Measurements from ENCODE around the gene PLXNA1. TPM values are rescaled to one million over a fixed set of nuclear protein-coding genes. Genes with fewer than 3 reads are reported as not detected.

Gene PLXNA1
- polyA plus RNA-seq, 1 donor from 2014 or later: 65.6 TPM

DNA sequence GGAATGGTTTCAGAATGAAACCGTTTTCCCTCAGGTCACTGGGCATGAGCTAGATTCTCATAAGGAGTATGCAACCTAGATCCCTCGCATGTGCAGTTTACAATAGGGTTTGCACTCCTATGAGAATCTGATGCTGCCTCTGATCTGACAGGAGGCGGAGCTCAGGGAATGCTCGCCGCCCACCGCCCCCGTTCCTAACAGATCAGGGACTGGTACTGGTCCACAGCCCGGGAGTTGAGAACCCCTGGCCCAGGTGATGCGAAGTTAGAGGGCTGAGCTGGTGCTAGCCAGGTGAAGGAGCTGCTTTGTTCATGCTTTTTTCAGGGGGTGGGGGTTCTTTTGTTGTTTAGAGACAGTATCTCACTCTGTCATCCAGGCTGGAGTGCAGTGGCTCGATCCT lies 15.5 kb upstream of the PLXNA1 start:
- Histone ChIP-seq H4K20me1 (ENCODE audit: insufficient read depth) (no peaks in the 10 kb centered on the region), H3K9me2 (ENCODE audit: insufficient read depth, low read length) (no peaks in the 10 kb centered on the region), H3K4me2 (ENCODE audit: low read length) (no peak overlapping the region), H3K79me2 (replicated peaks; ENCODE audit: insufficient read depth, low read length) (no peaks in the 10 kb centered on the region), H3K27ac (ENCODE audit: low read length) (no peak overlapping the region), H3K4me3 (ENCODE audit: low read length) (no peak overlapping the region), H3K9ac (ENCODE audit: low read length) (no peak overlapping the region), H3F3A (ENCODE audit: insufficient read depth, low read length, poor library complexity, severe bottlenecking) (no peaks in the 10 kb centered on the region), H2AFZ (ENCODE audit: low read depth, low read length) (no peak overlapping the region), H3K27me3 (ENCODE audit: insufficient read depth, low read depth, low read length) (no peaks in the 10 kb centered on the region), H3K36me3 (ENCODE audit: insufficient read depth, low read length) (no peaks in the 10 kb centered on the region), H3K9me3 (ENCODE audit: low read length) (no peaks in the 10 kb centered on the region)
- TF ChIP-seq, protein P1, sequence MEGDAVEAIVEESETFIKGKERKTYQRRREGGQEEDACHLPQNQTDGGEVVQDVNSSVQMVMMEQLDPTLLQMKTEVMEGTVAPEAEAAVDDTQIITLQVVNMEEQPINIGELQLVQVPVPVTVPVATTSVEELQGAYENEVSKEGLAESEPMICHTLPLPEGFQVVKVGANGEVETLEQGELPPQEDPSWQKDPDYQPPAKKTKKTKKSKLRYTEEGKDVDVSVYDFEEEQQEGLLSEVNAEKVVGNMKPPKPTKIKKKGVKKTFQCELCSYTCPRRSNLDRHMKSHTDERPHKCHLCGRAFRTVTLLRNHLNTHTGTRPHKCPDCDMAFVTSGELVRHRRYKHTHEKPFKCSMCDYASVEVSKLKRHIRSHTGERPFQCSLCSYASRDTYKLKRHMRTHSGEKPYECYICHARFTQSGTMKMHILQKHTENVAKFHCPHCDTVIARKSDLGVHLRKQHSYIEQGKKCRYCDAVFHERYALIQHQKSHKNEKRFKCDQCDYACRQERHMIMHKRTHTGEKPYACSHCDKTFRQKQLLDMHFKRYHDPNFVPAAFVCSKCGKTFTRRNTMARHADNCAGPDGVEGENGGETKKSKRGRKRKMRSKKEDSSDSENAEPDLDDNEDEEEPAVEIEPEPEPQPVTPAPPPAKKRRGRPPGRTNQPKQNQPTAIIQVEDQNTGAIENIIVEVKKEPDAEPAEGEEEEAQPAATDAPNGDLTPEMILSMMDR (IDR thresholded peaks at IDR 0.05; ENCODE audit: poor library complexity, severe bottlenecking): no peak
- TF ChIP-seq SMC3 (conservative IDR thresholded peaks at IDR 0.05; ENCODE audit: poor library complexity) (no peak), EP300 (conservative IDR thresholded peaks at IDR 0.05; ENCODE audit: poor library complexity, severe bottlenecking) (no peak)

DNA sequence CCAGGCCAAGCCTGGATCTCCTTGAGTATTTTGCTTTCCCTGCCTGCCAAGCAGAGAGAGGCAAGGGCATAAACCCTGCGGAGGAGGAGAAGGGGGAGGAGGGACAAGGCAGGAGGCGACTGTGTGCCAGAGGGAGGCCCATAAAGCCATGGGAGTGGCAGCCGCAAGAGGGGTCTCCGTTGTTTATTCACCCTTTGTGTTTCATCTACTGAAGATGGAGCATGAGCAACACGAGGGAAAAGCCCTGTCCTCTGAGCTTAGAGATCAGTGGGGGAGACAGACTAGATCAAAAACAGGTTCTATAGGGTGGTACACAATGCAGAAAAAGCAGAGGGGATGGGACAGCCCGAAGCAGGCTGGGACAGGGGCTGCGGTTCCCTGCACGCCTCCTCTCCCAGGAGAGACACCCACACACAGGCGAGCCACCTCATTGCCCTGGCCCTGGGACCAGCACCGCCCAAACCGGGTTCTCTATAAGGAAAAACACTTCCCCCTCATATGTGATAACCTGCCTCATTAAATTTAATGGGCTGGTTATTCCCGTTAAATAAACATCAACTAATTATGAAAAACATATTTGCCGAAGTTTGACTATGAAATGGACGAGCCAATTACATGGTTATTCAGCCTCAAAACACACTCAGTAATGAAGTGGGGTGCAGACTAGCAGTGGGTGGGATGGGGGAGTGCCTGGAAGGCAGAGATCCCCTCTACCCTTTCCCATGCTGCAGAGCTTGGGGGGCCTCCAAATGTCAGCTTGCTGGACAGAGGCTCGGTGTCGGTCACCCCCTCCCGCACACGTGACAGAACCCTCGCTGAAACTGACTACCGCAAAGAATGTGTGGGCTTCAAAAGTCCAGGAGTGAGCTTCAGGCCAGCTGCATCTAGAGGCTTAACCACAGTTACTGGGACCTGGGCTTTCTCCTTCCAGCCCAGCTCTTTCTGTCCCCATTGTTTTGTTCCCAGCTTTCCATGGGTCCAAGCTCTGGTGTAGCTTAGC lies 14.2 kb upstream of the PLXNA1 start:
- Histone ChIP-seq H4K20me1 (ENCODE audit: insufficient read depth) (no peaks in the 10 kb centered on the region), H3K27me3 (ENCODE audit: insufficient read depth, low read depth, low read length) (no peaks in the 10 kb centered on the region), H3K9me3 (ENCODE audit: low read length) (no peaks in the 10 kb centered on the region), H3K79me2 (replicated peaks; ENCODE audit: insufficient read depth, low read length) (no peaks in the 10 kb centered on the region), H3K4me3 (ENCODE audit: low read length) (no peak overlapping the region), H3K27ac (ENCODE audit: low read length) (no peak overlapping the region), H2AFZ (ENCODE audit: low read depth, low read length) (no peak overlapping the region), H3K9ac (ENCODE audit: low read length) (no peak overlapping the region), H3K4me2 (ENCODE audit: low read length) (no peak overlapping the region), H3K9me2 (ENCODE audit: insufficient read depth, low read length) (no peaks in the 10 kb centered on the region), H3K36me3 (ENCODE audit: insufficient read depth, low read length) (no peaks in the 10 kb centered on the region), H3F3A (ENCODE audit: insufficient read depth, low read length, poor library complexity, severe bottlenecking) (no peaks in the 10 kb centered on the region)
- TF ChIP-seq MXI1 (conservative IDR thresholded peaks at IDR 0.05; ENCODE audit: poor library complexity, severe bottlenecking): no peak
- TF ChIP-seq, protein P1 (IDR thresholded peaks at IDR 0.05; ENCODE audit: poor library complexity, severe bottlenecking): no peak
- TF ChIP-seq EP300 (conservative IDR thresholded peaks at IDR 0.05; ENCODE audit: poor library complexity, severe bottlenecking): no peak
- TF ChIP-seq POLR2AphosphoS5 (IDR thresholded peaks at IDR 0.05): no peak
- no peak for TF ChIP-seq SMC3 (conservative IDR thresholded peaks at IDR 0.05; ENCODE audit: poor library complexity)
- TF ChIP-seq EZH2 (IDR thresholded peaks at IDR 0.05; ENCODE audit: borderline replicate concordance, insufficient read depth, low read length, poor library complexity, severe bottlenecking): no peak
- no peak for TF ChIP-seq RAD21 (conservative IDR thresholded peaks at IDR 0.05)

DNA sequence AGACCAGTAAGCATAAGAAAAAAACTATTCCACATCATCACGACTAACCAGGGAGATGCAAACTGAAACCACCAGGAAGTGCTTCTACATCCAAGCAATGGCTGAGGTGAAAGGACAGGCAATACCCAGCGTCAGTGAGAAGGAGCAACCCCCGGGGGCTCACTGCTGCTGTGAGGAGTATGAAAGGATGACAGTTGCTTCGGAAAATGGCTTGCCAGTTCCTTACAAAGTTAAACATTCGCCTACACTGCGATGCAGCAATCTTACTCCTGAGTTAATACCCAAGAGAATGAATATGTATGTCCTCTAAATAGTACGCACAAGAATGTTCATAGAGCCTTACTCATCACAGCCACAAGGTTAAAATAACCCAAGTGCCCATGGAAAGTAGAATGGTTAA lies 13.3 kb upstream of the PLXNA1 start:
- H3K27me3 ChIP-seq (ENCODE audit: insufficient read depth, low read depth, low read length): no peaks in the 10 kb centered on the region
- no peaks in the 10 kb centered on the region for H3F3A ChIP-seq (ENCODE audit: insufficient read depth, low read length, poor library complexity, severe bottlenecking)
- H4K20me1 ChIP-seq (ENCODE audit: insufficient read depth): no peaks in the 10 kb centered on the region
- H3K9me2 ChIP-seq (ENCODE audit: insufficient read depth, low read length): no peaks in the 10 kb centered on the region
- no peak overlapping the region for H3K4me2 ChIP-seq (ENCODE audit: low read length)
- H3K79me2 ChIP-seq (replicated peaks; ENCODE audit: insufficient read depth, low read length): no peaks in the 10 kb centered on the region
- peak overlapping the region; percentile 20 for H3K4me3 ChIP-seq (ENCODE audit: low read length)
- H3K9me3 ChIP-seq (ENCODE audit: low read length): no peaks in the 10 kb centered on the region
- no peak for TF ChIP-seq POLR2AphosphoS5 (IDR thresholded peaks at IDR 0.05)
- TF ChIP-seq, protein P1 (IDR thresholded peaks at IDR 0.05; ENCODE audit: poor library complexity, severe bottlenecking): no peak
- no peak for TF ChIP-seq TAF1 (IDR thresholded peaks at IDR 0.05; ENCODE audit: low read depth)
- TF ChIP-seq EP300 (conservative IDR thresholded peaks at IDR 0.05; ENCODE audit: poor library complexity, severe bottlenecking): no peak
- TF ChIP-seq SMC3 (conservative IDR thresholded peaks at IDR 0.05; ENCODE audit: poor library complexity): no peak
- no peak for TF ChIP-seq EZH2 (IDR thresholded peaks at IDR 0.05; ENCODE audit: borderline replicate concordance, insufficient read depth, low read length, poor library complexity, severe bottlenecking)
- TF ChIP-seq, protein P2, sequence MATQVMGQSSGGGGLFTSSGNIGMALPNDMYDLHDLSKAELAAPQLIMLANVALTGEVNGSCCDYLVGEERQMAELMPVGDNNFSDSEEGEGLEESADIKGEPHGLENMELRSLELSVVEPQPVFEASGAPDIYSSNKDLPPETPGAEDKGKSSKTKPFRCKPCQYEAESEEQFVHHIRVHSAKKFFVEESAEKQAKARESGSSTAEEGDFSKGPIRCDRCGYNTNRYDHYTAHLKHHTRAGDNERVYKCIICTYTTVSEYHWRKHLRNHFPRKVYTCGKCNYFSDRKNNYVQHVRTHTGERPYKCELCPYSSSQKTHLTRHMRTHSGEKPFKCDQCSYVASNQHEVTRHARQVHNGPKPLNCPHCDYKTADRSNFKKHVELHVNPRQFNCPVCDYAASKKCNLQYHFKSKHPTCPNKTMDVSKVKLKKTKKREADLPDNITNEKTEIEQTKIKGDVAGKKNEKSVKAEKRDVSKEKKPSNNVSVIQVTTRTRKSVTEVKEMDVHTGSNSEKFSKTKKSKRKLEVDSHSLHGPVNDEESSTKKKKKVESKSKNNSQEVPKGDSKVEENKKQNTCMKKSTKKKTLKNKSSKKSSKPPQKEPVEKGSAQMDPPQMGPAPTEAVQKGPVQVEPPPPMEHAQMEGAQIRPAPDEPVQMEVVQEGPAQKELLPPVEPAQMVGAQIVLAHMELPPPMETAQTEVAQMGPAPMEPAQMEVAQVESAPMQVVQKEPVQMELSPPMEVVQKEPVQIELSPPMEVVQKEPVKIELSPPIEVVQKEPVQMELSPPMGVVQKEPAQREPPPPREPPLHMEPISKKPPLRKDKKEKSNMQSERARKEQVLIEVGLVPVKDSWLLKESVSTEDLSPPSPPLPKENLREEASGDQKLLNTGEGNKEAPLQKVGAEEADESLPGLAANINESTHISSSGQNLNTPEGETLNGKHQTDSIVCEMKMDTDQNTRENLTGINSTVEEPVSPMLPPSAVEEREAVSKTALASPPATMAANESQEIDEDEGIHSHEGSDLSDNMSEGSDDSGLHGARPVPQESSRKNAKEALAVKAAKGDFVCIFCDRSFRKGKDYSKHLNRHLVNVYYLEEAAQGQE (IDR thresholded peaks at IDR 0.05; ENCODE audit: borderline replicate concordance): no peak
- no peak for TF ChIP-seq RAD21 (conservative IDR thresholded peaks at IDR 0.05)
- no peak for TF ChIP-seq MXI1 (conservative IDR thresholded peaks at IDR 0.05; ENCODE audit: poor library complexity, severe bottlenecking)
- H3K36me3 ChIP-seq (ENCODE audit: insufficient read depth, low read length): no peaks in the 10 kb centered on the region
- H2AFZ ChIP-seq (ENCODE audit: low read depth, low read length): no peak overlapping the region
- H3K27ac ChIP-seq (ENCODE audit: low read length): peak overlapping the region; percentile 25
- no peak overlapping the region for H3K9ac ChIP-seq (ENCODE audit: low read length)
